HG02588 (cell line): Measurements from ENCODE around the gene KHSRP.
"Not testable (repeated sequence)": the region's sequence is repeated elsewhere in the genome, so short reads cannot be mapped to it uniquely, and the experiment has no call there.

Source experiments
- ATAC-seq: cut with Tn5 transposase; IDR thresholded peaks from one replicate; pipeline ENCODE4 v1.9.1; 2021; ENCODE audit warnings: mild to moderate bottlenecking, moderate library complexity; ENCODE audit not compliant: unreplicated experiment

Gene KHSRP

GRCh38 chr19:6452223-6452614, 27.6 kb upstream of the KHSRP start:
- ATAC-seq = no peak

- no peak for ATAC-seq
Measured at GRCh38 chr19:6451583-6452222, 27.1 kb upstream of the KHSRP start.

GRCh38 chr19:6450166-6450565, 25.6 kb upstream of the KHSRP start:
- ATAC-seq = no peak

- no peak for ATAC-seq
Measured at GRCh38 chr19:6448045-6448444, 23.4 kb upstream of the KHSRP start.

- no peak for ATAC-seq
Measured at GRCh38 chr19:6446452-6446851, 21.8 kb upstream of the KHSRP start.

GRCh38 chr19:6443986-6444385, 19.4 kb upstream of the KHSRP start:
- no peak for ATAC-seq

GRCh38 chr19:6442087-6442688, 17.6 kb upstream of the KHSRP start:
- ATAC-seq = no peak

GRCh38 chr19:6440905-6441304, 16.3 kb upstream of the KHSRP start:
- no peak for ATAC-seq

- no peak for ATAC-seq
Measured at GRCh38 chr19:6439743-6440142, 15.1 kb upstream of the KHSRP start.

GRCh38 chr19:6433663-6434062, 9.1 kb upstream of the KHSRP start, which contains the start of gene SLC25A41:
TSS of gene SLC25A41 (minus strand) at chr19:6433763. CDS start at chr19:6433693, 70 bp downstream.
- ATAC-seq = no peak

- no peak for ATAC-seq
Measured at GRCh38 chr19:6433165-6433564, 8.6 kb upstream of the KHSRP start.

GRCh38 chr19:6431891-6432290, 7.3 kb upstream of the KHSRP start:
- ATAC-seq = no peak

- no peak for ATAC-seq
Measured at GRCh38 chr19:6429419-6430221, 5.0 kb upstream of the KHSRP start.

- not testable (repeated sequence) for ATAC-seq
Measured at GRCh38 chr19:6428692-6429418, 4.2 kb upstream of the KHSRP start.

- no peak for ATAC-seq
Measured at GRCh38 chr19:6427131-6427530, 2.5 kb upstream of the KHSRP start.

GRCh38 chr19:6425732-6426620, 1.4 kb upstream of the KHSRP start:
- ATAC-seq = no peak

- ATAC-seq = peak; percentile 82
Measured at GRCh38 chr19:6424939-6425731, 524 bp upstream of the KHSRP start.

- ATAC-seq = no peak
Measured at GRCh38 chr19:6423499-6424194, 964 bp downstream of the KHSRP start.
